ENCODE measurements around the gene HILPDA. TPM values are rescaled to one million over a fixed set of nuclear protein-coding genes. Genes with fewer than 3 reads are reported as not detected.

HILPDA gene, protein sequence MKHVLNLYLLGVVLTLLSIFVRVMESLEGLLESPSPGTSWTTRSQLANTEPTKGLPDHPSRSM
- 25.5 TPM for polyA plus RNA-seq (ENCODE audit: insufficient read length)
- long read RNA-seq, donor 1, transcript HILPDA-201 (2 exons, 1,349 nt), result major isoform, 24 of 31 reads
- long read RNA-seq, donor 1, transcript HILPDA-202 (2 exons, 785 nt), result minor isoform, 7 of 31 reads
- long read RNA-seq, donor 1, partial matches to known transcripts, result 0 of 31 reads
- long read RNA-seq, donor 1, other reads (novel, unspliced or antisense), result 0 of 31 reads
- long read RNA-seq, donor 2, transcript HILPDA-201 (2 exons, 1,349 nt), result major isoform, 20 of 23 reads
- long read RNA-seq, donor 2, partial matches to known transcripts, result 0 of 23 reads
- long read RNA-seq, donor 2, other reads (novel, unspliced or antisense), result 0 of 23 reads
- long read RNA-seq, donor 3, transcript HILPDA-201 (2 exons, 1,349 nt), result major isoform, 5 of 7 reads
- long read RNA-seq, donor 3, partial matches to known transcripts, result 0 of 7 reads
- long read RNA-seq, donor 3, other reads (novel, unspliced or antisense), result 0 of 7 reads
- long read RNA-seq, donor 4, partial matches to known transcripts, result 0 of 4 reads
- long read RNA-seq, donor 4, other reads (novel, unspliced or antisense), result 0 of 4 reads
- long read RNA-seq, donor 5, transcript HILPDA-201 (2 exons, 1,349 nt), result major isoform, 22 of 27 reads
- long read RNA-seq, donor 5, transcript HILPDA-202 (2 exons, 785 nt), result minor isoform, 5 of 27 reads
- long read RNA-seq, donor 5, partial matches to known transcripts, result 0 of 27 reads
- long read RNA-seq, donor 5, other reads (novel, unspliced or antisense), result 0 of 27 reads
- long read RNA-seq, donor 6, transcript HILPDA-201 (2 exons, 1,349 nt), result major isoform, 12 of 14 reads
- long read RNA-seq, donor 6, partial matches to known transcripts, result 0 of 14 reads
- long read RNA-seq, donor 6, other reads (novel, unspliced or antisense), result 0 of 14 reads
- long read RNA-seq, donor 7, transcript HILPDA-201 (2 exons, 1,349 nt), result major isoform, 32 of 33 reads
- long read RNA-seq, donor 7, partial matches to known transcripts, result 0 of 33 reads
- long read RNA-seq, donor 7, other reads (novel, unspliced or antisense), result 0 of 33 reads
- long read RNA-seq, donor 8, partial matches to known transcripts, result 0 of 7 reads
- long read RNA-seq, donor 8, other reads (novel, unspliced or antisense), result 0 of 7 reads

GRCh38 chr7:128455543-128456254 lies at the start of gene HILPDA:
TSS of gene HILPDA (plus strand) at chr7:128455878. CDS start at chr7:128457269, 1,391 bp downstream.
- peak; percentile 85 for DNase-seq

DNA sequence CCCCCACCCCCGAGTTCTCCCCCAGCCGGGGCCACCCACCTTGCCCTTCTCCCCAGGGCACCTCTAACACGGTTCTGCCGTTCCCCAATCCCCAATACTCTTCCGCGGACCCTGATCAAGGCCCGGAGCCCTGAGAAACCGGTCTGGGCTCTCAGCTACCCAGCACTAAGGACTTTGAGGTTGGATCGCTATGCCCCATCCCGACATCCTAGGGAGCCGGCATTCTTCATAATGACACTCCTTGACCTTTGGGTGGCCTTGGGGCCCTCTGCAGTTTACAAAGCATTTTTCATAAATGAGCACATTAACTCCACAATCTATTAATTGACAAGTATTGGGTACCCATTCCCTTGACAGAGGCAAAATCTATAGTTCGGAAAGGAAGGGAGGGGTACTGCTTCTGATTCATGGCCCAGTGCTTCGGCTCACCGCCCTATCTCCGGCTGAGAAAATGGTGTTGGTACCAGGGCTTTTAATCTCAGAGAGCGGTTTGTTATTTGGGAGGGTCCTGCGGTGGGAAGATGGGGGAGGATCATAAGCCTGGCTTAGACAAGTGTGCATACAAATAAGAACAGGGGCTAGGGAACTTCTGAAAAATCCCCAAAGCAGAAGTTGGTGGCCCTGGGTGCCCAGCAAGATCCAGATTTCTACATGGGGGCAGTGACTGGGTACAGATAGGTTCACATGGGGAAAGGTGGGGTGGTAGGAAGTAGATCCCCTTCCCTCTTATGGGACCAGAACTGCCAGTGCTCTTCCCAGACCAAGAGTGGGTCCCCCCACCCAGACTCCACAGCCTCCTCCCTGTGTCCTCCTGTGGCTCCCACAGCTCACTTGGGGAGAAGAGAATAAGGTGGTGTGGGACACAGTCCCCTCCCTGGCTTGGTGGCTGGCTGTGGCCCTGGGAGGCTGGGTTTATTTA lies 49.1 kb upstream of the HILPDA start:
- no peak for DNase-seq

DNA sequence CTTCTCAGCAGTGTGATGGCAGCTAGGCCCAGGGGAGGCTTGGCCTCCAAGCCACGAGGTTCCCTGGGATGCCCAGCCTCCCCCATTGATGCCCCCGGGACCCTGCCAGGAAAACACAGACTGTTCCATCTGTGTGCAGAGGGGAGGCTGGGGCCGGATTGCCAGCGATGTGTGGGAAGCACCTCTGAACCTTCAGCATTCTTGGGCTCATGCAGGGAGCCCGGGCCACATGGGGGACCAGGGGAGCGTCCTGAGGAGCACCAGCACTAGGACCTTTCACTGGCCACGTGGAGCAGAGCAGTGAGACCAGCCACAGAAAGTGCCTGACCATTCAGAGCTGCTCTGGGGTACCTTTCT lies 48.5 kb upstream of the HILPDA start:
- no peak for DNase-seq

DNA sequence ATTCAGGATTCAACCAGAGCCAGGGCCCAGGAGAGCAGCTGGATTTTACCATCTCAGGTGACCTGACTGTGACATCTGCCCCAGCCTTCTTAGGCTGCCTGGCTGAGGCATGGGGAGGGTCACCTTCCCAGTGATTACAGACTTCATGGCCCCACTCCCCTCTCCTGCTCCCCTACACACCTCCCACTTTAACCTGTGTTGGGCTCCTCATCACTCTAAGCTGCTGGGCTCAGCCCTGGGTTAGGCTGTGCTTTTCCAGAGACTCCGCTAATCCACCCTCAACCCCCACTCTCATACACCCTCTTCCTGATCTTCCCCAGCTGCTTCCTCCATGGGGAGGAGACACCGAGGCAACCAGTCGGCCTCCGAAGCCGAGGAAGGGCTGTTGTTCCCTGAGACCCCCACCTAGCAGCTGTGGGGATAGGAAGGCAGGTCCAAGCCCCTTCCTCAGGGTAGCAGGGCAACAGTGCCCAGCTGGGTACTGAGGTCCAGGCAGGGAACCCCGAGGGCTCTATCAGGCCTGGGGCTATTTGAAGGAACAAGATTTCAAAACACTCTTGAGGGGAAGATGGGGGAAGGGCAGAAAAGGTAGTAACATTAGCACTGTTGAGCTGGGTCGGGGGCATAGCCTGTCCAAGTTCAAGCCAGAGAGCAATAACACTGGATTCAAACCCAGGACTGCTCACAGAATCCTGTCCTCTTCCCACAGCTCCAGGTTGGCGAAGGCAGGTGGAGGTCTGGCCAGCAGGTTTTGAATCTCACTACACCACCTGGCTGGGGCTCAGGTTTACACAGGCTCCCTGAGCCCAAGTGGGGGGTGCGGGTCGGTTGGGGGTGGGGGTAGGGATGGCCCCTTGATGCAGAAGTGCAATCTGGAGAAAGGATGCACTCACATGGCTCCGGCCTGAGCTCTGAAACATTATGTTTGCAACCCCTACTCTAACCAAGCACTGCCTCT lies 47.6 kb upstream of the HILPDA start:
- DNase-seq, result no peak

GRCh38 chr7:128408709-128409595 lies 46.7 kb upstream of the HILPDA start:
- DNase-seq, result no peak

- peak; percentile 75 for DNase-seq
These were observed 45.9 kb upstream of the HILPDA start, which contains the start of gene IMPDH1 for GRCh38 chr7:128409596-128410450. TSS of gene IMPDH1 (minus strand) at chr7:128409982. CDS start at chr7:128409901, 81 bp downstream.

DNA sequence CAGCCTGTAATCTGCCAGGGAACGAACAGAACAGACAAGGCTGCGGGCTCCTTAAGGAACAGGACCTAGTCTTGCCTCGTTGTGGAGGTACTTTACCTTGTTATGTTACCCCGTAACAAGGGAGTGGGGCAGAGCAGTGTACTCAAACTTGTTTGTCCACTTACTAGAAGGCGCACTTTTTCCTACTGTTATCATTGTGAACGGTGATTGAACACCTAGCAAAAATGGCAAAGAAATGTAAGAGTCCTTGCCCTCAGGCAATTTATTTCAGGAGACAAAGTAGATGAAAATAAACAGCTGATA lies 45.3 kb upstream of the HILPDA start:
- no peak for DNase-seq

- no peak for DNase-seq
These were observed 40.4 kb upstream of the HILPDA start for GRCh38 chr7:128415217-128415785.

DNA sequence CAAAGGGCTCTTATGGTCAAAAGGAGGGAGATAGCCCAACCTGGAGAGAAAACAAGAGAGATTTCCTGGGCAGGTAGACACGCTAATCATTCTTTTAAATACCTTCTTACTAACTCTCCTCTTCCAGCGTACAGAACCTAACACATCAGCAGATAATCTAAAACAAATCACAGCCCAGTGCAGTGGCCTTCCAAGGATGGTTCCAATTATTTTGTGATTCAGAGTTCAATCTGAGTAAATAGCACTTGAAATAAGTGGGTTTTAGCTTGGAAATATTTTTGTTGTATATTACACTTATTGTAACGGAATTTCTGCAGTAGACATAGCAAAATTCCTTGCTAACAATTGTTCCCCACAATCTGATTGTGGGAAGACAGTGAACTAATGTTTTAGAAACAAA lies 38.6 kb upstream of the HILPDA start:
- no peak for DNase-seq

DNA sequence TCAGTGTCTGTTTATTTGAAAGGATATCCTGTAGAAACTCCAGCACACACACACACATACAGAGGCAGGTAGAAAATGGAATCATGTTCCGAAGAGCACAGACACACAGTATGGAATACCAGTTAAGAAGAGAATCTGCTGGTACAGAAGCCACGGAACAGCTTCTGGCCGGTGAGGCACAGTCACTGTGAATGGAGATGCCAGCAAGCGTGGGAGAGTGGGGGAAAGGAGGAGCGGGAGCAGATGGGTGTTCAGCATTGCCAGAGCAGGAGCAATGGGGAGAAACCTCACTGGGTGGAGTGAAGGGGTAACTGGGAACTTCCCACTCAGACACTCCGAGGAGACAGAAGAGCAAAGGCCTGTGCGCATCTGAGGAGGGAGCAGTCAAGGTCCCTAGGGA lies 36.4 kb upstream of the HILPDA start:
- no peak for DNase-seq

- no peak for DNase-seq
These were observed 34.9 kb upstream of the HILPDA start for GRCh38 chr7:128420773-128421172.

- no peak for DNase-seq
These were observed 34.3 kb upstream of the HILPDA start for GRCh38 chr7:128421384-128421783.

- DNase-seq, result no peak
These were observed 33.6 kb upstream of the HILPDA start for GRCh38 chr7:128422037-128422436.

- no peak for DNase-seq
These were observed 32.8 kb upstream of the HILPDA start for GRCh38 chr7:128422842-128423241.

GRCh38 chr7:128424686-128425275 lies 30.9 kb upstream of the HILPDA start:
- DNase-seq, result no peak

DNA sequence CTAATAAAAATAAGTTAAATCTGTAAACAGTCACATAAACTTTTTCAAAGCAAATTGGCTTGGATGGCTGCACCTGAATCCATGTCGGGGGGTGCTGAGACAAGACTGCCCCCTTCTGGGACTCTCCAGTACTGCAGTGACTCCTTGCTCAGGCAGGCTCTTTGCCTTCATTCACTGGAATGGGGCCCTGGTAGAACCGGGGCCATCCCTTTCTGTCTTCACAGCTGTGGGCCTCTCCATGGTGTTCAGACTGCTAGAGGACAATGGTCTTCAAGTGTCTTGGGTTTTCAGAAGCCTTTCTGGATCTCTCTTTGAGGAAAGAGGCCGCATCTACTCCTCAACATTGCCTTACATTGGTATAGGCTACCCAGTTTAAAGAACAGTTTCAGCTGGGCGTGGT lies 29.8 kb upstream of the HILPDA start:
- peak; percentile 43 for DNase-seq

Data from left kidney (tissue), 8 donors.